OCI-LY3 (cell line): Measurements from ENCODE around the gene TSHR.

Source experiments
- H2AFZ ChIP-seq: fragments of 200-600, 300-600 bp; shearing (Covaris generic); 2 replicates; pipeline ENCODE4 v1.6.0; 2014; ENCODE audit warnings: antibody characterized with exemption, low read depth, low read length
- H3K27ac ChIP-seq: fragments of 200-600, 300-600 bp; sonication (generic); 2 replicates; pipeline ENCODE4 v1.5.1; 2014; ENCODE audit warnings: mild to moderate bottlenecking, low read length, moderate library complexity, mixed read lengths
- H3K27me3 ChIP-seq: fragments of 200-600, 300-600 bp; sonication (generic); 2 replicates; pipeline ENCODE4 v1.6.1; 2014; ENCODE audit warnings: low read depth, low read length, mixed read lengths
- H3K36me3 ChIP-seq: fragments of 200-600, 300-600 bp; sonication (generic); replicated peaks from 2 replicates; pipeline ENCODE3; 2014; ENCODE audit warnings: low read depth, low read length, mixed read lengths
- H3K4me1 ChIP-seq: fragments of 300-600, 200-600 bp; sonication (generic); 2 replicates; pipeline ENCODE4 v1.6.1; 2014; ENCODE audit warnings: low read length, mixed read lengths
- H3K4me2 ChIP-seq: fragments of 200-600, 300-600 bp; sonication (generic); 2 replicates; pipeline ENCODE4 v1.6.1; 2014; ENCODE audit warnings: low read length, mixed read lengths
- H3K4me3 ChIP-seq: fragments of 300-600, 200-600 bp; sonication (generic); 2 replicates; pipeline ENCODE4 v1.5.1; 2014; ENCODE audit warnings: antibody characterized with exemption, mild to moderate bottlenecking, low read length, moderate library complexity
- H3K79me2 ChIP-seq: fragments of 300-600, 200-600 bp; shearing (Covaris generic); 2 replicates; pipeline ENCODE4 v1.6.1; 2014; ENCODE audit warnings: mild to moderate bottlenecking, low read length, mixed read lengths
- H3K9ac ChIP-seq: fragments of 300-600, 200-600 bp; shearing (Covaris generic); 2 replicates; pipeline ENCODE4 v1.6.0; 2014; ENCODE audit warnings: mild to moderate bottlenecking, low read length, moderate library complexity
- H3K9me3 ChIP-seq: fragments of 200-600, 300-600 bp; shearing (Covaris generic); 2 replicates; pipeline ENCODE4 v1.6.1; 2014; ENCODE audit warnings: low read length, mixed read lengths; ENCODE audit not compliant: insufficient read depth
- H4K20me1 ChIP-seq: fragments of 200-600, 300-600 bp; sonication (generic); 2 replicates; pipeline ENCODE4 v1.6.1; 2016; ENCODE audit warnings: low read length, mixed read lengths; ENCODE audit not compliant: insufficient read depth
- CTCF ChIP-seq: fragments of 200-600, 300-600 bp; sonication (generic); IDR thresholded peaks from 2 replicates; pipeline ENCODE4 v1.5.1; 2014; ENCODE audit warnings: antibody characterized with exemption, low read length, low read depth
- EZH2phosphoT487 ChIP-seq: fragments of 200-600 bp; shearing (Covaris generic); IDR thresholded peaks from 2 replicates; pipeline ENCODE4 v1.6.1; 2018; ENCODE audit warnings: antibody characterized with exemption, mixed run types, low read depth

Gene TSHR

GRCh38 chr14:81070511-81070910 lies 115.1 kb downstream of the TSHR start:
- TF ChIP-seq CTCF (no peak), EZH2phosphoT487 (no peak)

DNA sequence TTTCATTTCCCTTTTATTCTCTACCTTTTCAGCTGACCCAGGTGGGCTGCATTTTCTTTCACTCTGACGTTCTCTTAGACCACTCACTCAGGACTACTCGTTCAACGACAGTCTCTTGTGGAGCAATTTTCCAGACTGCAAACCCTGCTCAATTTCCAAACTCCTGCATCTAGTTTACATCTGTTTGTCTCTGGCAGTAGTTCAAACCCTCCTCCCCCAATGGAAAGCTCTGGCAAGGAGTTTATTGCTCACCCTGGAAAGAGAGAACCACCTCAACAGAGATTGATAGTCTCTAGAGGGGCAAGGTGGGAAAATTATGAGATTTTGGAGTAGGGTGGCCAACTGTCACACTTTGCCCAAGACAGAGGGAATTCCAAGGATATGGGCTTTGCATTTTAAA lies 130.2 kb downstream of the TSHR start:
- H3K4me3 ChIP-seq: no peak overlapping the region
- H3K79me2 ChIP-seq: no peaks in the 10 kb centered on the region
- no peaks in the 10 kb centered on the region for H3K36me3 ChIP-seq
- no peak for TF ChIP-seq EZH2phosphoT487
- no peak for TF ChIP-seq CTCF
- no peak overlapping the region for H3K27ac ChIP-seq
- no peaks in the 10 kb centered on the region for H3K27me3 ChIP-seq
- H4K20me1 ChIP-seq: no peaks in the 10 kb centered on the region
- no peak overlapping the region for H3K4me2 ChIP-seq
- H3K4me1 ChIP-seq: no peaks in the 10 kb centered on the region
- no peak overlapping the region for H2AFZ ChIP-seq
- no peaks in the 10 kb centered on the region for H3K9me3 ChIP-seq
- H3K9ac ChIP-seq: no peak overlapping the region

More at GRCh38 chr14:81070511-81070910, 115.1 kb downstream of the TSHR start:
- peaks cover 9% of the 10 kb centered on the region; the same call in 1 of the 2 replicates for H3K9me3 ChIP-seq
- H4K20me1 ChIP-seq: no peaks in the 10 kb centered on the region
- H3K4me2 ChIP-seq: no peak overlapping the region
- no peak overlapping the region for H3K27ac ChIP-seq
- H3K4me1 ChIP-seq: no peaks in the 10 kb centered on the region
- no peak overlapping the region for H2AFZ ChIP-seq
- no peak overlapping the region for H3K4me3 ChIP-seq
- H3K79me2 ChIP-seq: no peaks in the 10 kb centered on the region
- no peaks in the 10 kb centered on the region for H3K27me3 ChIP-seq
- no peaks in the 10 kb centered on the region for H3K36me3 ChIP-seq
- no peak overlapping the region for H3K9ac ChIP-seq

DNA sequence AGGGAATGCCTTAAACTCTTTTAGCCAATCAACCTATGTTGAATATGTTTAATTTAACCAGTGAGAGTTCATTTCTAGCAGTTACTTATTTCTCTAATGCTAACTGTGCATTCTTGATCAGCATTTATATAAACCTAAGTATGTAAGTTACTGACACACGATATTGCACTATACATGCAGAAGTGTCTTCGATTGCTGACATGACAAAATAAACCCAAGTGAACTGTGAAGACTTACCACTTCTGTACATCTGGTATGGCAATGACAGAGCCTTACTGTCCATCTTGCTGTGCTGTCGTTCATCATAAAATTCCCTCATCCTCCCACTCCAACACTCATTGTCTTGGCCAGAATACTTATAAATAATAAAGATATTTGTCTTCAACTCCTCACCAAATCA lies 131.8 kb downstream of the TSHR start:
- H3K4me3 ChIP-seq: no peak overlapping the region
- H3K79me2 ChIP-seq: no peaks in the 10 kb centered on the region
- no peaks in the 10 kb centered on the region for H3K36me3 ChIP-seq
- H2AFZ ChIP-seq: no peak overlapping the region
- H3K27ac ChIP-seq: no peak overlapping the region
- H3K9ac ChIP-seq: no peak overlapping the region
- H3K27me3 ChIP-seq: no peaks in the 10 kb centered on the region
- H3K4me1 ChIP-seq: no peaks in the 10 kb centered on the region
- H3K4me2 ChIP-seq: no peak overlapping the region
- TF ChIP-seq CTCF (no peak), EZH2phosphoT487 (no peak)
- no peaks in the 10 kb centered on the region for H3K9me3 ChIP-seq
- H4K20me1 ChIP-seq: no peaks in the 10 kb centered on the region

DNA sequence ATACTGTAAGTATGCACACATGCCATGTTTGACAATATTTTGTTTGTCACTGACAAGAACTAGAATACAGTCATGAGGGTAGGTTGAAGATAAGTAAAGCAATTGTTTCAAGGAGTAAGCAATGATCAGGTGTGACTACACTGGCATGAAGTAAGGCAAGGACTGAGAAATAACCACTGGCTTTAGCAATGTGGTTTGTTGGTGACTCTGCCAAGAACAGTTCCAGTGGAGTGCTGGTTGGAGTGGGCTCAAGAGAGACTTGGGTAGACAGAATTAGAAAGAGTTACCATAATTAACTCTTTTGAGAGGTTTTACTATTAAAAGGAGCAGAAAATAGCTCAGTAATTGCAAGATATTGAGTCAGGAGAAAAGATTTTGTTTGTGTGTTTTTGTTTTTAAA lies 135.7 kb downstream of the TSHR start:
- Histone ChIP-seq H3K79me2 (no peaks in the 10 kb centered on the region), H3K4me2 (no peak overlapping the region), H3K36me3 (no peaks in the 10 kb centered on the region), H3K9ac (no peak overlapping the region), H3K27ac (no peak overlapping the region), H3K9me3 (no peaks in the 10 kb centered on the region), H3K4me3 (no peak overlapping the region), H3K27me3 (no peaks in the 10 kb centered on the region), H4K20me1 (no peaks in the 10 kb centered on the region), H3K4me1 (no peaks in the 10 kb centered on the region), H2AFZ (no peak overlapping the region)
- no peak for TF ChIP-seq CTCF
- no peak for TF ChIP-seq EZH2phosphoT487
